ENCODE results near the gene TMEM43.
A peak's percentile ranks its signal among the peaks of the same experiment; 100 is the strongest.

The TMEM43 gene

GRCh38 chr3:14126017-14126886 lies 1.4 kb downstream of the TMEM43 start:
- DNase-seq = no peak
- Histone ChIP-seq H3K27ac (peak overlapping the region; percentile 93 to 94), H3K36me3 (peaks cover 25 to 46% (median 34%) of the 10 kb centered on the region in 3 donors), H3K4me3 (peak overlapping the region; percentile 72 to 83), H3K27me3 (no peaks in the 10 kb centered on the region), H3K9me3 (no peaks in the 10 kb centered on the region), H3K4me1 (peaks cover 0 to 41% (median 31%) of the 10 kb centered on the region in 4 donors)
- TF ChIP-seq, protein P1, sequence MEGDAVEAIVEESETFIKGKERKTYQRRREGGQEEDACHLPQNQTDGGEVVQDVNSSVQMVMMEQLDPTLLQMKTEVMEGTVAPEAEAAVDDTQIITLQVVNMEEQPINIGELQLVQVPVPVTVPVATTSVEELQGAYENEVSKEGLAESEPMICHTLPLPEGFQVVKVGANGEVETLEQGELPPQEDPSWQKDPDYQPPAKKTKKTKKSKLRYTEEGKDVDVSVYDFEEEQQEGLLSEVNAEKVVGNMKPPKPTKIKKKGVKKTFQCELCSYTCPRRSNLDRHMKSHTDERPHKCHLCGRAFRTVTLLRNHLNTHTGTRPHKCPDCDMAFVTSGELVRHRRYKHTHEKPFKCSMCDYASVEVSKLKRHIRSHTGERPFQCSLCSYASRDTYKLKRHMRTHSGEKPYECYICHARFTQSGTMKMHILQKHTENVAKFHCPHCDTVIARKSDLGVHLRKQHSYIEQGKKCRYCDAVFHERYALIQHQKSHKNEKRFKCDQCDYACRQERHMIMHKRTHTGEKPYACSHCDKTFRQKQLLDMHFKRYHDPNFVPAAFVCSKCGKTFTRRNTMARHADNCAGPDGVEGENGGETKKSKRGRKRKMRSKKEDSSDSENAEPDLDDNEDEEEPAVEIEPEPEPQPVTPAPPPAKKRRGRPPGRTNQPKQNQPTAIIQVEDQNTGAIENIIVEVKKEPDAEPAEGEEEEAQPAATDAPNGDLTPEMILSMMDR (IDR thresholded peaks at IDR 0.05) = no peak
- intact Hi-C loops (cut with DNase I; ENCODE audit: low total_unique reads) = loop anchor here (5.0 to 10.0 kb wide), 3 partner anchors 229 to 819 kb away; partner anchors contain the start of gene NR2C2

DNA sequence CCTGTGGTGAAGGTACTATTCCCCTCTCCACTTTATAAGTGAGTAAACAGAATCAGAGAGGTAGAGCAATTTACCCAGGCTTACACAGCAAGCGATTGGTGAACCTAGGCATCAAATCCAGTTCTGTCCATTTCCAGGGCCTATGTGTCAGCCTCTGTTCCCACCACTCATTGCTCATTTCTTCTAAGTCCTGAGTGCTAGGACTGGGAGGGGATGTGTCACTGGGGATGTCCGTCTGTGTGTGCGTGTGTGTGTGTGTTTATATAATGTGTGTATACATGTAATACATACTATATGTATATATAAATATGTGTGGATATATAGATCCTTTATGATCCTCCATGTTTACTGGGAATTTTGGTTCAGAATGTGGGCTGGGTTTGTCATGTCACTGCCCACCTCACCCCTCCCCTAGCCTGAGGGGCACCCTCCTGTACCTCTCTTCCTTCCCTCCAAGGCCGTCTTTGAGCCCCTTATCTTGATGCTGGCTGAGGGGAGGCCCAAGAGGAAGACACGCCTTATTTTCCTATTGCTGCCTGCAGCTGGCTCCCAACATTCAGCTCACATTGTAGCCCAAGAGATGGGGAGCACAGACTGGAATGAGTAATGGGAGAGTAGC lies 2.1 kb downstream of the TMEM43 start:
- Histone ChIP-seq H3K4me3 (peak overlapping the region in 1 of 2 donors; percentile 83), H3K9me3 (no peaks in the 10 kb centered on the region), H3K4me1 (peaks cover 0 to 40% (median 31%) of the 10 kb centered on the region in 4 donors), H3K36me3 (peaks cover 33 to 46% (median 42%) of the 10 kb centered on the region in 3 donors), H3K27ac (peak overlapping the region; percentile 93 to 94), H3K27me3 (no peaks in the 10 kb centered on the region)
- intact Hi-C loops (cut with DNase I; ENCODE audit: low total_unique reads) = loop anchor here (5.0 to 10.0 kb wide), 3 partner anchors 230 to 818 kb away; partner anchors contain the start of gene NR2C2
- DNase-seq = no peak
- TF ChIP-seq, protein P1 (IDR thresholded peaks at IDR 0.05) = no peak

GRCh38 chr3:14127516-14128161 lies 2.8 kb downstream of the TMEM43 start:
- no peak for DNase-seq
- intact Hi-C loops (cut with DNase I; ENCODE audit: low total_unique reads) = loop anchor here (5.0 to 10.0 kb wide), 3 partner anchors 230 to 817 kb away; partner anchors contain the start of gene NR2C2

DNA sequence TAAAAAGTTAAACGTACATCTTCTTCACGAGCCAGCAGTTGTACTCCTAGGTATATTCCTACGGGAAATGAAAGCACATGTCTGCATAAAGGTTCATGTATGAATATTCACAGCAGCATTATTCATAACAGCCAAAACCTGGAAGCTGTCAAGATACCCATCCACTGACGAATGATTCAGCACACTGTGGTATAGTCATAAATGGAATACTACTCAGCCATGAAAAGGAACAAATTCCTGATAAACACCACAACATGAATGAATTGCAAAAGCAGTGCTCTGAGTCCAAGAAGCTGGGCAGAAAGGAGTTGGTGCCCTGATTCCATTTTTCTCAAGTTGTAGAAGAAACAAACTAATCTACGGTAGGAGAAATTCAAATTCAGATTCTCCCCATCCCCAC lies 3.9 kb downstream of the TMEM43 start:
- TF ChIP-seq, protein P1 (IDR thresholded peaks at IDR 0.05) = no peak
- Histone ChIP-seq H3K27me3 (no peaks in the 10 kb centered on the region), H3K9me3 (no peaks in the 10 kb centered on the region), H3K27ac (peak overlapping the region; percentile 30 to 93), H3K4me1 (peaks cover 0 to 32% (median 24%) of the 10 kb centered on the region in 4 donors), H3K4me3 (no peak overlapping the region), H3K36me3 (peaks cover 50 to 60% (median 59%) of the 10 kb centered on the region in 3 donors)
- no peak for DNase-seq
- intact Hi-C loops (cut with DNase I; ENCODE audit: low total_unique reads) = loop anchor here (5.0 to 10.0 kb wide), 3 partner anchors 231 to 816 kb away; partner anchors contain the start of gene NR2C2

More at GRCh38 chr3:14127516-14128161, 2.8 kb downstream of the TMEM43 start:
- H3K27me3 ChIP-seq = no peaks in the 10 kb centered on the region
- TF ChIP-seq, protein P1 (IDR thresholded peaks at IDR 0.05) = no peak
- no peak overlapping the region for H3K4me3 ChIP-seq
- H3K4me1 ChIP-seq = peaks cover 0 to 39% (median 29%) of the 10 kb centered on the region in 4 donors
- H3K9me3 ChIP-seq = no peaks in the 10 kb centered on the region
- peak overlapping the region; percentile 93 to 94 for H3K27ac ChIP-seq
- H3K36me3 ChIP-seq = peaks cover 39 to 49% (median 48%) of the 10 kb centered on the region in 3 donors

- H3K27me3 ChIP-seq = no peaks in the 10 kb centered on the region
- peaks cover 0 to 28% (median 19%) of the 10 kb centered on the region in 4 donors for H3K4me1 ChIP-seq
- H3K9me3 ChIP-seq = no peaks in the 10 kb centered on the region
- intact Hi-C loops (cut with DNase I; ENCODE audit: low total_unique reads) = loop anchor here (5.0 to 10.0 kb wide), 3 partner anchors 232 to 816 kb away; partner anchors contain the start of gene NR2C2
- no peak for DNase-seq
- no peak overlapping the region for H3K27ac ChIP-seq
- no peak overlapping the region for H3K4me3 ChIP-seq
- peaks cover 56 to 65% (median 65%) of the 10 kb centered on the region in 3 donors for H3K36me3 ChIP-seq
- TF ChIP-seq, protein P1 (IDR thresholded peaks at IDR 0.05) = no peak
Observed at GRCh38 chr3:14129296-14129695, 4.4 kb downstream of the TMEM43 start.
